PC-9 (cell line): ENCODE data around the gene ANKRD6. TPM values are rescaled to one million over a fixed set of nuclear protein-coding genes. Genes with fewer than 3 reads are reported as not detected.

ENCODE experiments used
- BruUV-seq: library from RNA; stranded (reverse); fragments of 400-500 nt; replicated peaks from 2 replicates; lab custom pipeline; 2021; lab: Mats Ljungman, UMichigan
- CTCF ChIA-PET: fragments of 300-600 bp; sonication (Branson Sonifier 250); formaldehyde crosslinking; loops from one replicate; lab custom pipeline; 2022; ENCODE audit warnings: antibody characterized with exemption; lab: Charles Lee
- POLR2A ChIA-PET: fragments of 300-600 bp; sonication (Branson Sonifier 250); formaldehyde crosslinking; loops from one replicate; lab custom pipeline; 2022; ENCODE audit warnings: antibody characterized with exemption; ENCODE audit not compliant: unreplicated experiment; lab: Charles Lee
- DNase-seq, 2 experiments: peaks; one replicate each; pipeline versions ENCODE4 v3.0.0 to v3.0.0-alpha.2; 2015 to 2022; ENCODE audit warnings: mixed read lengths in 1 of 2
- H2AFZ ChIP-seq: fragments of 200-600 bp; sonication (generic); 2 replicates; pipeline ENCODE4 v1.8.1; 2017; ENCODE audit warnings: antibody characterized with exemption
- H3F3A ChIP-seq: fragments of 200-600 bp; sonication (generic); 2 replicates; pipeline ENCODE4 v1.8.1; 2017; ENCODE audit warnings: antibody characterized with exemption, mild to moderate bottlenecking, low read depth; ENCODE audit not compliant: insufficient read depth
- H3K27ac ChIP-seq: fragments of 200-600 bp; sonication (generic); 2 replicates; pipeline ENCODE4 v1.6.1; 2016; ENCODE audit warnings: mixed run types
- H3K27me3 ChIP-seq: fragments of 200-600 bp; sonication (generic); 2 replicates; pipeline ENCODE4 v1.6.1; 2016; ENCODE audit warnings: low read depth, mixed run types; ENCODE audit not compliant: insufficient read depth
- H3K36me3 ChIP-seq: fragments of 200-600 bp; sonication (generic); 2 replicates; pipeline ENCODE4 v1.6.1; 2016; ENCODE audit warnings: low read depth, mixed run types
- H3K4me1 ChIP-seq: fragments of 200-600 bp; sonication (generic); replicated peaks from 2 replicates; pipeline ENCODE4 v1.6.1; 2016; ENCODE audit warnings: mixed run types; ENCODE audit not compliant: insufficient read depth
- H3K4me2 ChIP-seq: fragments of 200-600 bp; sonication (generic); 2 replicates; pipeline ENCODE4 v1.6.1; 2017; ENCODE audit warnings: mixed run types
- H3K4me3 ChIP-seq: fragments of 200-600 bp; sonication (generic); 2 replicates; pipeline ENCODE4 v1.6.1; 2016; ENCODE audit warnings: mixed run types
- H3K79me2 ChIP-seq: fragments of 200-600 bp; sonication (generic); 2 replicates; pipeline ENCODE4 v1.6.1; 2017; ENCODE audit warnings: low read depth, mixed run types
- H3K9me2 ChIP-seq: fragments of 200-600 bp; sonication (generic); 2 replicates; pipeline ENCODE4 v1.8.1; 2017; ENCODE audit warnings: mild to moderate bottlenecking; ENCODE audit not compliant: insufficient read depth
- H3K9me3 ChIP-seq: fragments of 200-600 bp; sonication (generic); 2 replicates; pipeline ENCODE4 v1.8.1; 2016; ENCODE audit warnings: low read depth; ENCODE audit not compliant: insufficient read depth
- H4K20me1 ChIP-seq: fragments of 200-600 bp; sonication (generic); 2 replicates; pipeline ENCODE4 v1.8.1; 2017; ENCODE audit not compliant: insufficient read depth
- EZH2 ChIP-seq: fragments of 200-600 bp; sonication (generic); IDR thresholded peaks from 2 replicates; pipeline ENCODE4 v1.8.0; 2017; ENCODE audit warnings: antibody characterized with exemption, low read depth
- intact Hi-C: fragments of 100-400 bp; cut with micrococcal nuclease; formaldehyde crosslinking; loops from one replicate; pipeline ENCODE4 v1.10.0; 2022; ENCODE audit not compliant: unreplicated experiment
- total RNA-seq: library from RNA; stranded (reverse); gene quantifications from 2 replicates; pipeline ENCODE4 v1.2.3, GENCODE V29; 2021
- TF ChIP-seq, protein P1 (sequence below): fragments of 200-600 bp; sonication (generic); conservative IDR thresholded peaks from 2 replicates; pipeline ENCODE4 v1.6.1; 2017; ENCODE audit warnings: mixed run types, antibody characterized with exemption, mild to moderate bottlenecking, moderate library complexity

The ANKRD6 gene
- total RNA-seq, 1 experiment from 2014 or later = 1.8 TPM

DNA sequence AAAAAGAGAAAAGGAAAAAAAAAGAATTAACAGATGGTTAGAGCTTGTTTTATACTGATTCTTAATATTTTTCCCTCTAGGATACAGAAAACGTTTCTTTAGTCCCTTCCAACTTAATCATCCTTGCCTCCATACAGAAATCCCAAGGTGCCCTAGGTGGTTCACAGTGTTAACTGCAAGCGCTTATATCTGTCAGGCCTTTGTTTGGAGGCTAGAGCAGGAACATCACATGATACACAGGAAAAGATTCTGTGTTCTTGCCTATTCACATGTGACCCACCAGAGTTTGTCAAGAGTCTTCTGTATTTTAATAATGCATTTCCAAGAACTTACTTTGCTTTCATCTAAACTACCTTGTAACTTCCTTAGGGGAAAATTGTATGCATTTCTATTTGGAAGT lies 31.3 kb downstream of the ANKRD6 start:
- no peaks in the 10 kb centered on the region for H3K4me1 ChIP-seq
- POLR2A ChIA-PET = no interaction called here
- H3K4me2 ChIP-seq = no peak overlapping the region
- intact Hi-C loops = no loop called here
- no peaks in the 10 kb centered on the region for H3K9me2 ChIP-seq
- no peak for DNase-seq
- H3K27ac ChIP-seq = no peak overlapping the region
- H3K4me3 ChIP-seq = no peak overlapping the region
- H3K9me3 ChIP-seq = no peaks in the 10 kb centered on the region
- no peaks in the 10 kb centered on the region for H3K27me3 ChIP-seq
- H2AFZ ChIP-seq = no peak overlapping the region
- H3K36me3 ChIP-seq = no peaks in the 10 kb centered on the region
- H3F3A ChIP-seq = no peaks in the 10 kb centered on the region
- no TSS peak for BruUV-seq
- CTCF ChIA-PET = no interaction called here
- H4K20me1 ChIP-seq = no peaks in the 10 kb centered on the region
- TF ChIP-seq EZH2 = no peak
- TF ChIP-seq, protein P1, sequence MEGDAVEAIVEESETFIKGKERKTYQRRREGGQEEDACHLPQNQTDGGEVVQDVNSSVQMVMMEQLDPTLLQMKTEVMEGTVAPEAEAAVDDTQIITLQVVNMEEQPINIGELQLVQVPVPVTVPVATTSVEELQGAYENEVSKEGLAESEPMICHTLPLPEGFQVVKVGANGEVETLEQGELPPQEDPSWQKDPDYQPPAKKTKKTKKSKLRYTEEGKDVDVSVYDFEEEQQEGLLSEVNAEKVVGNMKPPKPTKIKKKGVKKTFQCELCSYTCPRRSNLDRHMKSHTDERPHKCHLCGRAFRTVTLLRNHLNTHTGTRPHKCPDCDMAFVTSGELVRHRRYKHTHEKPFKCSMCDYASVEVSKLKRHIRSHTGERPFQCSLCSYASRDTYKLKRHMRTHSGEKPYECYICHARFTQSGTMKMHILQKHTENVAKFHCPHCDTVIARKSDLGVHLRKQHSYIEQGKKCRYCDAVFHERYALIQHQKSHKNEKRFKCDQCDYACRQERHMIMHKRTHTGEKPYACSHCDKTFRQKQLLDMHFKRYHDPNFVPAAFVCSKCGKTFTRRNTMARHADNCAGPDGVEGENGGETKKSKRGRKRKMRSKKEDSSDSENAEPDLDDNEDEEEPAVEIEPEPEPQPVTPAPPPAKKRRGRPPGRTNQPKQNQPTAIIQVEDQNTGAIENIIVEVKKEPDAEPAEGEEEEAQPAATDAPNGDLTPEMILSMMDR = no peak
- no peaks in the 10 kb centered on the region for H3K79me2 ChIP-seq

DNA sequence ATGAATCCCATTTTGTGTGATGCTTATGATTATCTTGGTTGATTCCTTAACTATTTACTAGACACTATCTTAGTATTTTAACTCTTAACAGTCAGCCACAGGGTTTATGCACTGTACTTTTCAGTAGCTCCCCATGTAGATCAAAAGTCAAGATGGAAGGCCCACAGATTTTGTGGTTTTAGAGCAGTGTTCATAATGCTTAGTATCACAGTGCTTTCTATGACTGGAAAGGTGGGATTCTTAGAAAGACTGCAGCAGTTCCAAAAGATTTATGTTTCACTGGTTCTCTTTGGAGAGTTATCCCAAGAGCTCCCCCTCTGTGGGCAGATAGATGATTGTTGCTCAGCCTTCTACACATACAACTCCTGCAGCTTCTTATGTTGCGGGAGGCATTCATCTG lies 34.5 kb downstream of the ANKRD6 start:
- no peaks in the 10 kb centered on the region for H3K9me3 ChIP-seq
- ChIA-PET POLR2A (no interaction called here), CTCF (no interaction called here)
- no peaks in the 10 kb centered on the region for H3K27me3 ChIP-seq
- no peaks in the 10 kb centered on the region for H3K9me2 ChIP-seq
- no peaks in the 10 kb centered on the region for H3F3A ChIP-seq
- no peaks in the 10 kb centered on the region for H4K20me1 ChIP-seq
- H3K4me2 ChIP-seq = no peak overlapping the region
- H2AFZ ChIP-seq = no peak overlapping the region
- DNase-seq = no peak
- no peak overlapping the region for H3K4me3 ChIP-seq
- no peaks in the 10 kb centered on the region for H3K79me2 ChIP-seq
- intact Hi-C loops = no loop called here
- BruUV-seq = no TSS peak
- no peak overlapping the region for H3K27ac ChIP-seq
- H3K36me3 ChIP-seq = no peaks in the 10 kb centered on the region
- TF ChIP-seq EZH2 = no peak
- no peaks in the 10 kb centered on the region for H3K4me1 ChIP-seq

DNA sequence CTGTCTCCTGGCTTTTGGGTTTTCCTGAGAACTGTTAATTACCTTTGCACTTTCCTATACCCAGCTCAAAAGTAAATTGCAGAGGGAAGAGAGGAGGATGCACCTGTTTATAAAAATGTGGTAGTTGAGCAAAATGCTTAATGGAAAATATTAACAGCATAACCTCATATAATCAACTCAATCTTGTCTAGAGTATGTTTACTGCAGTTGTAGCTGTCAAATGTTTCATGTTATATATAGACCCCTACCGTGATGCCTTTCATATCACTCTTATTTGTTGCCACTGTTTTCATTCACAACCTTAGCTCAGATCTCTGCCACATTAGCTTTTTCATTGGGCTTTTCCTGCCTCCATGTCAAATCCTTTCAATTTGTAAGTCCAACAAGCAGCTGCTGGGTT lies 36.0 kb downstream of the ANKRD6 start:
- ChIA-PET CTCF (no interaction called here), POLR2A (no interaction called here)
- DNase-seq = no peak
- Histone ChIP-seq H3K9me3 (no peaks in the 10 kb centered on the region), H3K4me2 (no peak overlapping the region), H3K9me2 (no peaks in the 10 kb centered on the region), H3K79me2 (no peaks in the 10 kb centered on the region), H3K4me1 (no peaks in the 10 kb centered on the region), H3K4me3 (no peak overlapping the region), H3F3A (no peaks in the 10 kb centered on the region), H3K36me3 (no peaks in the 10 kb centered on the region), H2AFZ (no peak overlapping the region), H3K27me3 (no peaks in the 10 kb centered on the region), H3K27ac (no peak overlapping the region), H4K20me1 (no peaks in the 10 kb centered on the region)
- TF ChIP-seq, protein P1 = no peak
- no peak for TF ChIP-seq EZH2
- intact Hi-C loops = no loop called here
- BruUV-seq = no TSS peak

DNA sequence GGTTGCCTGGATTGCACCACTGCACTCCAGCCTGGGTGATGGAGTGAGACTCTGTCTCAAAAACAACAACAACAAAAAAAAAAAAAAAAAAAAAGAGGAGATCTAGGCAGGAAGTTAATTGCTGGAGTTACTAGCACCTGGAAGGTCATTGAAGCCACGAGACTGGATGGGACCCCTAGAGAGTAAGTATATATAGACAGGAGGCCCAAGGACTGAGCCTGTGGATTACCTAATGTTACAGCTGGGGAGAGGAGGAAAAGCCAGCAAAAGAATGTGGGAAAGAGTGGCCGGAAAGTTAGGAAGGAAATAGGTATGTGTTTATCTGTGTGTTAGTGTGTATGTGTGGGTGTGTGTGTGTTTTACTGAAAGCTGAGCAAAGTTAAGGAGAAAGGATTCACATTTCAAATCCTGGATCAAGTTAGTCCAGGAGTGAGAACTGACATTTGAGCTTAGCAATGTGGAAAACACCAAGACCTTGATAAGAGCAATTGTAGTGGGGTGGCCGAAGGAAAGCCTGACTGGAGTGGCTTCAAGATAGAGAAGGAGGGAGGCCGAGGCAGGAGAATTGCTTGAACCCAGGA lies 38.4 kb downstream of the ANKRD6 start:
- no peaks in the 10 kb centered on the region for H3K9me3 ChIP-seq
- no peak overlapping the region for H2AFZ ChIP-seq
- TF ChIP-seq EZH2 = no peak
- TF ChIP-seq, protein P1 = no peak
- no peak overlapping the region for H3K4me2 ChIP-seq
- CTCF ChIA-PET = no interaction called here
- intact Hi-C loops = no loop called here
- H3K79me2 ChIP-seq = no peaks in the 10 kb centered on the region
- H3F3A ChIP-seq = no peaks in the 10 kb centered on the region
- no peak overlapping the region for H3K27ac ChIP-seq
- no peaks in the 10 kb centered on the region for H3K27me3 ChIP-seq
- no peaks in the 10 kb centered on the region for H4K20me1 ChIP-seq
- H3K4me1 ChIP-seq = no peaks in the 10 kb centered on the region
- BruUV-seq = no TSS peak
- DNase-seq = no peak
- H3K4me3 ChIP-seq = no peak overlapping the region
- H3K9me2 ChIP-seq = no peaks in the 10 kb centered on the region
- POLR2A ChIA-PET = no interaction called here
- H3K36me3 ChIP-seq = no peaks in the 10 kb centered on the region
